Left forelimb (tissue), 1 donor: ENCODE measurements around the gene TTC34.
A peak's percentile ranks its signal among the peaks of the same experiment; 100 is the strongest.

ENCODE experiments used
- DNase-seq: peaks from one replicate; pipeline ENCODE4 v3.0.0-alpha.2; 2018; ENCODE audit warnings: low spot score

The TTC34 gene

GRCh38 chr1:2590233-2591141 lies 211.0 kb downstream of the TTC34 start:
- DNase-seq: no peak

- no peak for DNase-seq
These were observed 211.9 kb downstream of the TTC34 start for GRCh38 chr1:2589431-2590232.

- no peak for DNase-seq
These were observed 212.6 kb downstream of the TTC34 start for GRCh38 chr1:2588661-2589430.

- no peak for DNase-seq
These were observed 213.5 kb downstream of the TTC34 start for GRCh38 chr1:2587860-2588571.

- no peak for DNase-seq
These were observed 214.2 kb downstream of the TTC34 start for GRCh38 chr1:2587071-2587859.

- peak; percentile 99 for DNase-seq
These were observed 215.1 kb downstream of the TTC34 start, which contains the start of gene PRXL2B for GRCh38 chr1:2586154-2587070. Gene PRXL2B (plus strand): TSS chr1:2586777. CDS start chr1:2586886, 109 bp downstream.
